Stimulated activated CD4-positive, alpha-beta T cell treated with anti-CD3 and anti-CD28 coated beads, Interleukin-4, amount 100 ng/mL, for 4 hours (primary cell): ENCODE measurements around the gene RUNX2.

Source experiments
- DNase-seq, 2 experiments: peaks; one replicate each; pipeline ENCODE4 v3.0.0-alpha.2; 2020

Gene RUNX2

DNA sequence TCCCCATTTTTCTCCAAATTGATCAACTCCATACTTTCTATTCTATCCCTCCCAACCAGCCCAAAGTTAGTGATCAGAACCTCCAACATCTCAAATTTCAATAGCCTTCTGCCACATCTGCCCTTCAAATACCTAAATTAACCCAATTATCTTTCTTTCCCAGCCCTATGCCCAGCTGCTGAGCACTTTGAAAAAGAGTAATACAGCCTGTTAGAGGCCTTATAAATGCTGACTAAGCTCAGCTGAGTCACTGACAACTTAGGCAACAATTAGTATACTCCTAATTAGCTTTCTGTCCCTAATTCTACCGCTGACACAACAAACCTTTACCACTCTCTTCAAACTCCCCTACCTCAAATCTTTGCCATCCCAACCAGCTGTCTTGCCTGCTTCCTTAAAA, 23.5 kb downstream of the RUNX2 start:
- DNase-seq: no peak

DNA sequence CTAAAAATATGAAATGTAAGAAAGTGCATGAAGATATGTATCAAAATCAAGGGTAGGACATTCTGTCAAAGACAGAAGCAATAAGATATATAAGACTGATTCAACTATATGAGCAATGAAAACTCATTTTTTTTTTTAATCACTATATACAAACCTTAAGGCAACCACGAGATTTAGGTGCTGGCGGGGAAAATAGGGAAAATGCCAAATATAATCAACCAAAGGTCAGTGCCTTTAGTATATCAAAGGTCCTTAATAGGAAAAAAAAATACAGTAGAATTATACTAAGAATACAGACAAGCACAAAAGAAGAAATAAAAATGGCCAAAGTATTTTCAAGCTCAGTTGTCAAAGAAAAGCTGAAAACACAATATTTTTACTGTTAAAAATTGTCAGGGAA, 25.5 kb downstream of the RUNX2 start:
- DNase-seq: no peak

DNA sequence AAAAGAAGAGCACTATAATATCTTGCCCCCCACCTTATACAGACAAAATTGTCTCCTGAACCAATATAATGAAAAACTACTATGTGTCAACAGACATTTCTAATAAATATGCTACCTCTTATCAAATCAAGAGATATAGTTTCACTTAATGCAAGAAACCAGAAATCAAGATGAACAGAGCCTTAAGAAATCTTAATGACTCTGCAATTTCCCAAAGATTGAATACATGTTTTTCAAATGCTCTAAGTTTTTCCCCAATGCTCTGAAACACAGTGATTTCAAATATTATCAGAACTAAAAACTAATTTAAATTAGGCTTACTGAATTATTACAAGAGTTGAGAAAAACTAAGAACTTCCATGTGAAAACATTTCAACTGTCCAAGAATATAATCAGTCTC, 36.3 kb downstream of the RUNX2 start:
- no peak for DNase-seq

DNA sequence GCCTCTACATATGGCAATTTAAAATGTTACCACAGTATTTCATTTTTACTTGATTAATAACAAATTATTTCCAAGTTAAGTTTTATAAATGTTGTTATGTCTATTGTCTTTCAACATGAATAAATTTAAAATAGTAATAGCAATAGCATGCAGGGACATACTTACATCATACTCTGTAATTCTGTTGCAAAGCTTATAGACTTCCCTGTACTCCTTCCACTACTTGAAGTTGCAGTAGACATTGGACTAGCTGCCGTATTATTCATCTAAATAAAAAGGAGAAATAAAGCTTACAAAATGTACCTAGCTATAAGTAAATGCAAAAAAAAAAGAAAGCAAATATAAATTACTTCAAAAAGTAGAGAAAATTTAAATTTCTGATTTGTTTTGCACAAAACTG, 36.9 kb downstream of the RUNX2 start:
- DNase-seq: no peak

DNA sequence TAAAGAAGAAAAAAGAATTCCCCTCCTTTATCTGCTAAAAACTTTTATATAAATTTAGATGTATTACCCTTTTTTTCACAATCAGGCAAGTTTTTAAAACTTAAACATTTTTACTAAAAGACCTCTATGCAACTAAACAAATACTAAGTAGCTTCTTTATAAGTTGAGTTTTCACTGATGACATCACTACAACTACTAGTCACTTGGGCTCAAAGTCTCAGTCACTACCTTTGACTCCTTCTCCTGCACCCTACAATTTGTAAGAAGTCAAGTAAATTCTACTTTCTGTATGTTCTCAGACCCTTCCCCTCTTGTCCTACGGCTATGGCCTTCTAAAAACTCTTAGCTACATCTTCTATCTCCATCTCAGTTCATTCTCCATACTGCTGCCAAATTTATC, 38.4 kb downstream of the RUNX2 start:
- no peak for DNase-seq

DNA sequence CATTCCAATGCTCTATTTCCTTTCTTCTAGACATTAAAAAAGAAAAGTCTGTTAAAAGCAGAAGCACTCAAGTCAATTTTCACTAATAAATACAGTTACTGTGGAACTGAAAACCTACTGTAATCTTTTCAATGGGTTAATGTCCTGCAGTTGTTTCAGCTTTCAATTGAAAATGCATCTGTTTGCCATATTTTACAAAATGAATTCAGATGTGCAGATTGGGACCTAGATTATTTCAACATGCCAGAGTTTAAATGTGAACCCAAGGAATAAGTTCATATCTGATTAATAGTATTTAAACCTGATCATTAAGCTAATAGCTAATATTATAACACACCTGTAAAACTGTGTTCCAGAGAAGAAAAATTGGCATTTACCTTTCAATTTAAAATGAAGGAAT, 39.9 kb downstream of the RUNX2 start:
- DNase-seq: no peak

DNA sequence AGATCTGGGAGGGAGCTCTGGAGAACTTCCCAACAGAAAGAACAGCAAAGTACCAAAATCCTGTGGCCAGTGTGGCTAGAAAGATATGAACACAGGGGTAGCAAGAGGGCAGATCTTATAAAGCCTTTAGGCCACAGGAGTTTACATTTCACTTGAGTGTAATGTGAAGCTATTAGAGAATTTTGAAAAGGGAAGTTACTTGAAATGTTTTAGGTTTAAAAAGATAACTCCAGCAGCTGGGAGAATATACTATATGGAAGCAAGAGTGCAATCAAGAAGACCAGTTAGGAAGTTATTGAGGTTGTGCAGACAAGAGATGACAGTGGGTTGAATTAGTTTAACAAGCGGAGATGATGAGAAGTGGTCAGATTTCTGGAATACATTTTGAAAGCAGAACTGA, 41.7 kb downstream of the RUNX2 start:
- DNase-seq: no peak

DNA sequence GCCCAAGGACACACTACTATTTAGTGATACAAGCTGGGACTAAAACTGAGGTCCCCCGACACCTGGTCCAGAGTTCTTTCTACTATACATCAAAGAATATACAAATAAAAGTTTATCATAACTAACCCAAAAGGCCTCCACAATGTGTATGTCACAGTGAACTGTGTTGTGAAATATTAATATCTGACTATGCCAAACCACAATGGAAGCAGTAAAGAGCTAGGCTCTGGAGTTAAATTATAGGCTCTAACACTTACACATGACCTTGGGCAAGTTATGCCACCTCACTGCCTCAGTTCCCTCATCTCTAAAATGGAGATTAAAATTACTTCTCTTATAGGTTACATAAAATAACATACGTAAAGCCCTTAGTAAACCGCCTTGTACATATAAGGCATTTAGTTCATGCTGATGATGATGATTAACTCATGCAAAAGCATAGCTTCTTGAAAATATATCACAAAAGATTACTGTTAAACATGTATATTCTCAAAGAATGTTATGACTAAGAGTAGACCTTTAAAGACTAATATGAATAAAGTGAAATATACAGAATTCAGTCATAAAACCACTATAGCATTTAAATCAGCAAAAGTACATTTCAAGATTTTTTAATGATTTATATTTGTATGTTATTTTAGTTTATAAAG, 43.9 kb downstream of the RUNX2 start:
- DNase-seq: no peak

DNA sequence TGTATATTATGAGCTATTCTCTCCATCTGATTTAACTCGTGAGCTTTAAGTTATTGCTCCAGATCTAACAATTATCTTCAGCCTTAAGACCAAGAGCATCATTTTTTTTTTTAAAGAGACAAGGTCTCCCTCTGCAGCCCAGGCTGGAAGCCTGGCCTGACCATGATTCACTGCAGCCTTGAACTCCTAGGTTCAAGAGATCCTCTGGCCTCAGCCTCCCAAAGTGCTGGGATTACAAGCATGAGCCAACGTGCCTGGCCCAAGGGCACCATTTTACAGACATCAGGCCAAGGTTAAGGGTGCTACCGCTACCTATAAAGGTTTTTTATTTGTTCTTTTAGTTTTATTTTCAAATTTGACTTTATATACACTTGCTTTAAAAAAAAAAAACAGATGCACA, 47.3 kb downstream of the RUNX2 start:
- DNase-seq: no peak

DNA sequence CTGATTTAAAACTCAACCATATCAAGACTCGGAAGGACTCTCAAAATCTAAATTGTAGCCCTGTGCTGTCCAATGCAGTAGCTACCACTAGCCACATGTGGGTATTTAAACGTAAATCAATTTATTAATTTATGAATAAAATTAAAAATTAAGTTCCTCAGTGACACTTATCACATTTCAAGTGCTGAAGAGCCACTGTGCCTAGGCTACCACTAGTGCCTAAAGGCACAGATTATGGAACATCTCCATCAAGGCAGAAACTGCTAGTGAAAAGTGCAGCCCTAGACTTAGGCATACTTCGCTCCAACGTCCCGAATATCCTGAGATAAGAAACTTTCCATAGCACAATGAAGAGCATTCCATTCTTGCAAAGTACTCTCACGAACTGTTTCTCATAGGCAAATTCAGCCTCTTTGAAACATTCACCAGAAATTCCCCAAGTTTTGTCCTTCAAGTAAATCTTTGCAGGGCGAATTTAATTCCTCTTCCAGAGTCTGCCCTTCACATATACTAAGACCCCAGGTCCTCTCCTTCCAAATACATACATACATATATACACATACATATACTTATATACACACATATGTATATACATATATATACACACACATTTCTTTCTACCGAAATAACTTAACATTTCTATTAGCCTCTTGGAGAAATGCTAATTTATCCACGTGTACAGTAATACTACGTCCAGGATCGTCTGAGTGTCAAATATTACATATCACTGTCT, 48.3 kb downstream of the RUNX2 start:
- DNase-seq: no peak

DNA sequence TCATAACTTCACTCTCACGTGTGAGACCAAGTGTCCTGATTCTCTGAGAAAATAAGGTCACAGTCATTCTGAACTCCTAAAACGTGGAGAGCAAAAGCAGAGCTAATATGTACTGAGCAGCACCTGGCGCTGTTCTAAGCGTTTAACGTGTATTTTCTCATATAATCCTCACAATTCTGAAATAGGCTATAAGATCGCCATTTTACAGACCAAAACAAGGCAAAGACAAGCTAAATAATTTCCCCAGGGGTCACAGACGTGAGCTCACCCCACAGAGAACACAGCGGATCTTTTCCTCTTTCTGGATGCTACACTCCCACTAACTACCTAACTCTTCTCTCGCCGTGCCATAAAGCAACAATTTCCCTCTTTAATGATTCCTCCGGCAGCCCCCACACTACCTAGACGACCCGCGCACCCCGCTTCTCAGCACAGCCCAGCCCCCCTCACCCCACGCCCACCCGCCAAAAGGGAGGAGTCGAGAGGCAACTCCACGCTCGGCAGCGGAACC, 49.0 kb downstream of the RUNX2 start:
- DNase-seq: peak in 1 of 2 experiments; percentile 85

DNA sequence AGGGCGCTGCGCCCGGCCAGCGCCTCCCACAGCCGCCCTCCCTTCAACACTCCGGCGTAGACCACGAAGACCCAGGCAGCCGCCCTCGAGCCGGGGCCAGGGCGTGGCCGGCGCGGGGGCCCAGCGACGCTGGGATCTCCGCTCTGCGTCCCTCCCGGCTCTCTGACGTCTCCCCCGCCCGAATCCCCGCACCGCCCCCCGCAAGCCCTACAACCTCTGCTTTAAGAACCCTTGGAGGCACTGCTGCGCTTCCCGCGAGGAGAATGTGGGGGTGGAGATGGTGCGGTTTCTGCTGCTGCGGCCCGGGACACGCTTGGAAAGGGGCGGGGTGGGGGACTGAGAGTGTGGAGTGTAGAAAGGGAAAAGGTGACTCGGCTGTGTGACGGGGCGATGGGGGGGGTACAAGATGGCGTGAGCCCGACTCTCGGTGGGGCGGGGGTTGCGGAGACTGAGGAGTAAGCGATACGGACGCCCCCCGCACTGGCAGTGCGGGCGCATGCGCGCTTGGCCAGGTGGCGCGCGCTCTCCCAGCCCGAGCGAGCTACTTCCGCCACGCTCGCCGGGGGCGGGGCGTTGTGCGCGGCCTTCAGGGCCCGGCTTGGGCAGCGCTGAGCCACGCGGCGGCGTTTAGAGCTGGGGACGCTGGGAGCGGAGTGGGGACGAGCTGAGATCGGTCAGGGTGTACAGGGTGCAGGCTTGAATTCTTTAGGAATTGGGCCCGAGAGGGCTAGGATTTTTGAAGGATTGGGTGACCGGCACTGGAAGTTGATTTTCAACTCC, 49.6 kb downstream of the RUNX2 start, which contains the start of gene SUPT3H:
TSS of gene SUPT3H (minus strand) at position 381 of the 780 bp plus-strand sequence.
- DNase-seq: peak; percentile 93 to 96

DNA sequence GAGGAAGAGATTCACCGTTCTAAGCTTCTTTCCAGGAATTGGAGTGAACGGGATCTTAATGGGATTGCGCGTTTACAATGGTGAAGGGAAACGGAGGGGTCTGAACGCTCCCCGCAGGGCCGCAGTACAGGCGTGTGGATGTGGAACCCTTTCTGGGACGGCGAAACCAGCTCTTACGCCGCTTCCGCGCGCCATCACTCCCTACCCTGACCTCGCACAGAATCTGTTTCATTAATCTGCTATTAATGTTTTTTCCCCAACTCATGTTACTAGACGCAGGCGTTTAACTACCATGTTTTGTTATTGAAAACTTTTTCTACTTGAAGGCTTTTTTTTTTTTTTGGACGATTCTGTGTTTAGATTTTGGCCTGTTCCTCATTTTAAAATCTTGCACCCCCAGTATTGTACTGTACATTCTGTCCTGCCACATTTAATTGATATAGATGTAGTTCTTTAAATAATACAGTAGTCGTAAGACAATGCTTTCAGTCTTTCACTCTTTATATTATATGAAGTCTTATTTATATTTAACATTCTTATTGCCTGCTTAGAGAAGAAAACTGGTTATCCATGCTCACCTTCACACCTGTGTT, 50.3 kb downstream of the RUNX2 start:
- DNase-seq: no peak

DNA sequence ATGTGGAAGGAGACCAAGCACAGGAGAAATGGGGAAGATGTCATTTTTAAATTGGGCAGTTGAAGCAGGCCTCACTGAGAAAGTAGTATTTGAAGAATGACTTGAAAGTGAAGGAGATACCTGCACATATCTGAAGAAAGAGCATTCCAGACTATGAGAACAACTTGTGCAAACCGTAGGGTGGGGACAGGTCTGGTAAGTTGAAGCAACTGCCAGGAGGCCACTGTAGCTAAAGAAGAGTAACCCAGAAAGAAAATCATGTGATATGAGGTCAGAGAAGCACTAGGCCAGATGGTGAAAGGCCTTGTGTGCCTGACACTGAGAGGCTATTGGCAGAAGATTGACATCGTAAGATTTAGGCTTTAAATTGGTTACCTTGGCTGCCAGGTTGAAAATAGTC, 54.3 kb downstream of the RUNX2 start:
- DNase-seq: no peak

DNA sequence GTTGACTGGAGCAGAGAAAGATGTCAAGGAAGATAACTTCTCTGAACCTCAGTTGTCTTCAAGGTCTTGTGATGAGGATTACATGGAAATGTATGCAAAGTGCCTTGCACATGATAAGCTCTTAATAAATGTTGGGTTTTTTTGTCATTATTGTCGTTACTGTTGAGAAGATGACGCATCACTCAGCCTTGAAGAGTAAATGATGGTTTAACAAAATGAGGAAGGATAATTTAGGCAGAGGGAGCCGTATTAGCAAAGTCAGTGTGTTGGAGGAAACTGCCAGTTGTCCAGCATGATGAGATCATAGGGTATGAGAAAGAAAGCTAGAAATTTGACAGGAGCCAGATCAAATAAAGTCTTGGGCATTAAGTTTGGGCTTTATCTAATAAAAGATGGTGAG, 58.4 kb downstream of the RUNX2 start:
- DNase-seq: no peak

DNA sequence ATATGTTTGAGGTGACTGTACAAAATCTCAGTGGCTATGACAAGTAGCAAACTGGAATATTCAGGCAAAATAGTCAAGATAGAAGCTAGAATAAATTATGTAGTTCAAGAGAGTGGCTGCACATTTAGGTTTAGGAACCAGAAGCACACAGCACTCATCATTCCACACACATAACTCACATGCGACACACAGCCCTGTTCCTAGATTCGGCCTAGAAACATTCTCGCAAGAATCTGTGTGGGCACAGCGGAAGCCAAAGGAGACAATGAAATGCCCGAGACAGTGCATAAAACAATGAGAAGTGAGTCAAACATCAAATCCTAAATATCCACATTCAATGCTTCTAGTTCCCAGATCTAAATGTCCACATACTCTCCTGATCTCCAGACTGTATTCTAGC, 59.1 kb downstream of the RUNX2 start:
- DNase-seq: no peak

DNA sequence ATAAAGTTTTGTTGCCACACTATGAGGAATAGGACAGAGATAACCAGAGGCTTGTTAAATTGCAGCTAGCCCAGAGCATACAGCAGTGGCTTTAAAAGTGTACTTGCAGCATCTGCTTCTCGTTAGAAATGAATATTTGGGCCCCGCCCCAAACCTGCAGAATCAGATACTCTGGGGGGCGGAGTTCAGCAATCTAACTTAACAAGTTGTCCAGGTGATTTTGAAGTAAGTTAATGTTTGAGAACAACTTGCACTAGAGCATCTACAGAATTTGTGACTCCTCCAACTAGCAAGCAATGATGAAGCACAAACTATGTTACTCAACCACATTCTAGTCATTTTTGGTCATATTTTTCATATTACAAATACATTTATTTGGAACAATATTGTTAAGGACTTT, 60.2 kb downstream of the RUNX2 start:
- no peak for DNase-seq

DNA sequence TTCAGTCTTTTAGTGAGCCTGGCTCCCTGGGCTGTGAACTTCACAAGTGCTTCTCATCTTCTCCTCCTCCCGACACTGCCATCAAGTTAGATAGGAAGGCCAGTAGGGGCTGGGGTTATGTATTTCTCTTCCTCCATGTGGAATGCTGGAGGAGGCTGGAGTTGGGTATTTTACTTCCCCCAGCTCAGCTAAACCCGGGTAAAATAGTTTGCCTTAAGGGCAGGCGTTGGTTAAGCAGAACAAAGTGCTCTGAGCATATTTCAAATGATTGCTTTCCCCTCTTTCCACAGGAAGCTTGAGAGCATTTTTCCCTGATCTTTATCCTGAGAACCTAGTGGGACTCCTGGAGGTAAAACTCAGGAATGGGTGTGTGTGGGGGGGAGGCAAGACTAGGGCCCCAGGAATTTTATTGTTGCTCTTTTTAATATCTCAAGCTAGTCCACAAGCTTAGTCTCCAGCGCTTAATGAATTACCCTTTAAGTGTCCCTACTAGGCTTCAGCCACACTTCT, 66.5 kb downstream of the RUNX2 start:
- no peak for DNase-seq

DNA sequence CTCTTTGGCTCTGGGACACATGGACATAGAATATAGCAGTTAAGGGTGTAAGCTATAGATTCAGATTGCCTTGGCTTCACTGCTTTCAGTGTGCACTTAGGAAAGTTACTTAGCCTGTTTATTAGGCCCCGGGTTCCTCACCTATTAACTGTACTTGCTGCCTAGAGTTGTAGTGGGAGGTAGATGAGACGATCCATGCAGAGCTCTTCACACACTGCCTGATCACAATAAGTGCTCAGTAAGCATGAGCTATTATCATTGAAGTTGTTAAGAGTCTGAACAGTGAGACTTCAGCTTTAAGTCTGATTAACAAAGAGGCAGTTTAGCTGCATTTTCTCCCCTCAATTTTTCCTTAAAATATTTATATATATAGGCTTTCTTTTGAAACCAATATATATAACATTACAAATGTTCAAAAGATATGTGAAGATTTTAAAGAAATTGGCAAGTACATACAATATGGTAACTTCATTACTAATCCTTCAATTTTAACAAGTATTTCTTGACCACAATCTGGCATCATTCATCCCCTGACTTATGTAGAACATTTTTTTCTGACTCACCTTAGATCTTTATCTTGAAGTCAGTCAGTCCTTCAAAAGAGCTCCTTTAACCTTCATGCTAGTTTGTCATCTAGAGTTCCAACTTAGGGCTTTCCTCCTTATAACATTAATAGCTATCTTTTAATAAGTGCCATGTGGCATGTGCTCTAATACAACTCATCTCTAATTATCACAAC, 70.1 kb downstream of the RUNX2 start:
- no peak for DNase-seq

DNA sequence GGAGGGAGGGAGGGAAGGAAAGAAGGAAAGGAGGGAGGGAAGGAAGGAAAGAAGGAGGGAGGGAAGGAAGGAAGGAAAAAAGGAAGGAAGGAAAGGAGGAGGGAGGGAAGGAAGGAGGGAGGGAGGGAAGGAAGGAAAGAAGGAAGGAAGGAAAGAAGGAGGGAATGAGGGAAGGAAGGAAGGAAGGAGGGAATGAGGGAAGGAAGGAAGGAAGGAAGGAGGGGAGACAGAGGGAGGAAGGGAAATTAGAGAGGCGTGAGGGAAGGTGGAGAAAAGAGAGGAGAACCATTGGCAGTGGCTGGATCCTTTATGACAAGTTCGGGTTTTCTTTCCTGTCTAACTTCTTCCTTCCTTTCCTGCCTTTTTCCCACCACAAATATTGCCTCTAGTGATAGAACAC, 71.9 kb downstream of the RUNX2 start:
- DNase-seq: no peak

DNA sequence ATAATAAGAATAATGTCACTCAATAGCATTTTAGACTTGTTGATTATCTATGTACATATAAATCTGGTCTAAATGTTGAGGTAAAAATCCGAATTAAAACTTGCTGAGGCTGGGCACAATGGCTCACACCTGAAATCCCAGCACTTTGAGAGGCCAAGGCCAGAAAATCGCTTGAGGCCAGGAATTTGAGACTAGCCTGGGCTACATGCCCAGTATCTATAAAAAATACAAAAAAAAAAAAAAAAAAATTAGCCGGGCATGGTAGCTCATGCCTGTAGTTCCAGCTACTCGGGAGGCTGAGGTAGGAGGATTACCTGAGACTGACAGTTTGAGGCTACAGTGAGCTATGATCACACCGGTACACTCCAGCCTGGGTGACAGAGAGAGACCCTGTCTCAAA, 83.8 kb downstream of the RUNX2 start:
- DNase-seq: no peak

DNA sequence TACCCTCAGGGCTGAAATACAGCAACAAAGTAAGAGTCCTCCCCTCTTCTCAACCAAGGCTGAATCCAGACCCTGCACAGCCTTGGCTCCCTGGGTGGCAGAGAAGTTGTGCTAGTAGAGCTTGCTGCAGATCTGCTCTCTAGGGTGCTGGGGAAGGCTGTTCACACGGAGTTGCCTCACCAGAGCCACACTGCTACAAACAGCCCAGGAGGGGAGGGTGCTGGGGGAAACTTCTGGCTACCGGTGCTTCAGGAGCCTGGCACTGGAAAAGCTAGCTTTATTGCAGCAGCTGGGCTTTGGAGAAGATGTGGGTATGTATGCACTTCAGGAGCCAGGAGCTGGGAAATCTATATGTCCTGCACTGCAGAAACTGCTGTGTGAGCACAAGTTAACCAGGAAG, 87.2 kb downstream of the RUNX2 start:
- no peak for DNase-seq
